HG03095 (cell line): ENCODE results near the gene RBM4B.
A peak's percentile ranks its signal among the peaks of the same experiment; 100 is the strongest.
"Not testable (repeated sequence)": the region's sequence is repeated elsewhere in the genome, so short reads cannot be mapped to it uniquely, and the experiment has no call there.

Source experiments
- ATAC-seq: cut with Tn5 transposase; IDR thresholded peaks from one replicate; pipeline ENCODE4 v1.9.1; 2021; ENCODE audit warnings: moderate library complexity; ENCODE audit not compliant: unreplicated experiment

RBM4B gene

DNA sequence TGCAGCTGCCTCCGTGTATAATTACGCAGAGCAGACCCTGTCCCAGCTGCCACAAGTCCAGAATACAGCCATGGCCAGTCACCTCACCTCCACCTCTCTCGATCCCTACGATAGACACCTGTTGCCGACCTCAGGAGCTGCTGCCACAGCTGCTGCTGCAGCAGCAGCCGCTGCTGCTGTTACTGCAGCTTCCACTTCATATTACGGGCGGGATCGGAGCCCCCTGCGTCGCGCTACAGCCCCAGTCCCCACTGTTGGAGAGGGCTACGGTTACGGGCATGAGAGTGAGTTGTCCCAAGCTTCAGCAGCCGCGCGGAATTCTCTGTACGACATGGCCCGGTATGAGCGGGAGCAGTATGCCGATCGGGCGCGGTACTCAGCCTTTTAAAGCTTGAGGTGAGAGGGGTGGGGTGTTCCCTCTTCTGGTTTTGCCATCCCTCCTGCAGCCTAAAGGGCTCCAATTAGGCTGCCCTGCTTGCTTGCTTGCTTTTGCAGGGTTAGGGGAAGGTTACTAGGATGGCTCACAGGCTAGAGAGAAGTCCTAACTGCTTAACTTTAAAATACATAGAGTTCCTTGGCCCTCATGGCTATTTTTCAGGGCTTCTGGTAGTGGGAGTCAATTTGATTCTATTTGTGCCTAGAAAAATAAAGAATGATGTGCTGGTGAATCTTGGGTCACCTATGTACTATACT is 33.8 kb downstream of the RBM4B start:
- no peak for ATAC-seq

GRCh38 chr11:66641834-66642233 is 35.9 kb downstream of the RBM4B start:
- no peak for ATAC-seq

- not testable (repeated sequence) for ATAC-seq
These were observed 37.8 kb downstream of the RBM4B start for GRCh38 chr11:66639814-66640340.

- no peak for ATAC-seq
These were observed 38.4 kb downstream of the RBM4B start for GRCh38 chr11:66639066-66639813.

DNA sequence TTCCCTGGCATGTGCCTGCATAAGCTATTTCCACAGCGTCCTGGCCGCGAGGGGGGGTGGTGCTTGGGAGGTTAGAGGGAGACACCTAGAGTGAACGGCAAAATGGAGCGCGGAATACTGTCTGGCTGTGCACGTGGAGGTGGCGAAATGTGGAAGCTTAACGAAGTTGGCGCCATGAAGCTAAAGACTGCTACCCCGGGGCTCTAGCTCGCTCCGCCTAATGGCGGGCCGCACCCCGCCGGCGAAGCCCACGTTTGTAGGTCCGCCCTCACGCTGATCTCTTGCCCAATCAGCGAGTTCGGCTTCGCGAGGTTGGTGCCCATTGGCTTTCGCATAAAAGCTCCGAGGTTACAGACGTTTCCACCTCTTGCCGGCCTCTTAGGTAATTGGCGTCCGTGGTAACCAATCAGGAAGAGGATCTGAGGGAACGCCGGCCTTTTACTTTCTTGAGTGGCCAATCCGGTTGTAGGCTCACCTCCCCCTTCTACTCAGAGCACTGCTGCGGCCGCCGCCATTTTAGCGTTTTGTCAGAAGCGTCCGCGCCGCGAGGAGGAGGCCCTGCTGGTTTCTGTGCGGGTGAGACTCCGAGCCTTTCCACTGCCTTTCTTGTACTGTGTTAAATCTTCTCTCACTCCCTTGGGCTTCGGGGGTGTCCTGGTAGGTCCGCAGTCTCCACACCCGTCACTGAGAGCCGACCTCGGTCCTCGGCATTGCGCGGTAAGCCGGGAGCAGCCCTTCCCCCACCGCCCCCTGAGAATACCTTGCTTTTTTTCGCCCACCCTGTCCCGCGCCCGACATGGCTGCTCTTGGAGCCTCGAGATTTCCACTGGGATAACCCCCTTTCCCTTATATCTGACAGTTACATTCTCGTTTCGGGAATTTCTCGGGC is 39.3 kb downstream of the RBM4B start, which contains the start of gene RBM4:
Gene RBM4 (plus strand): TSS at position 527 of the 889 bp plus-strand sequence. CDS start 1,009 bp downstream, outside the sequence.
- ATAC-seq: peak; percentile 88

DNA sequence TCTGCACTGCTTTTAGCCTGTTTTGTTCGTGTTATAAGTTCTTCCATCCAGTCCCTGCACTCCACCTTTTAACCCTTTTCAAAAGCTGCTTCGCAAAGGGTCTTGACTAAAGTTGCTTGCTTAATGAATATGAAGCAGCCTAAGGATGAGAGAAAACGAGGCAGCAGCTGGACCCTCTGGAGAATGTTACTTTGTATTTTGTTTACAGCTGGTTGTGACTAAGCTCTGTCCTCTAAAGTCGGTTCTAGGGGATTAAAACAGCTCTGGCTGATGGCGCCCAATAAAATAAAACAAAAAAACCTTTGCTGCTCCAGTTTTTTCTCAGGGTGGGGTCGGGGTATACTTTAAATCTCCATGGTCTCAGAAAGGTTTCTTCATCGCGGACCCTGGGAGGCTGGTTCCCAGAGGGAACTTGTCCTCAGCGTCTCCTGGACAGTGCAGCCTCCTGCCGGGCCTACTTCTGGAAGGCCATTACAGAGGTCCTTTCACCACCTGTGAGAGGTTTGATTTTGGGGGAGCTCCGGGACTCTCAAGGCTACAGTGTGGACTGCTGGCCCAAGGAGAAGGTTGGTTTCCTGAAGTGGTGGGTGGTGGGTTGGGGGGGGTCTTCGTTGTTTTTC is 40.0 kb downstream of the RBM4B start:
- no peak for ATAC-seq

DNA sequence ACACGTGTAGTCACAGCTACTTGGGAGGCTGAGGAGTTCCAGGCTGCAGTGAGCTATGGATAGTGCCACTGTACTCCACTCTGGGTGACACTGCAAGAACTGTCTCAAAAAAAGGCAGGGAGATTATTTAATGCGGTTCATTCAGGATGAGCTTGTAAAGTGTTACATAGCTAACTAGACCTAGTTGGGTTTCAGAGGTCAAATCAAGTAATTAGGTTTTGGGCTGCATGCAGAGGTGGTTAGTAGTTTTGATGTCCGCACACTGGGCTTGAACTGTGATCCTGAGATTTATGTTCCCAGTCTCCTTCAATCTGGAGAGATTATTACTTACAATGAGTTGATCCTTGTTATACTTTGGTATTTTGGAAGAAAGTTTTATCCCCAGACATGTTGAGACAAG is 41.3 kb downstream of the RBM4B start:
- ATAC-seq: no peak

DNA sequence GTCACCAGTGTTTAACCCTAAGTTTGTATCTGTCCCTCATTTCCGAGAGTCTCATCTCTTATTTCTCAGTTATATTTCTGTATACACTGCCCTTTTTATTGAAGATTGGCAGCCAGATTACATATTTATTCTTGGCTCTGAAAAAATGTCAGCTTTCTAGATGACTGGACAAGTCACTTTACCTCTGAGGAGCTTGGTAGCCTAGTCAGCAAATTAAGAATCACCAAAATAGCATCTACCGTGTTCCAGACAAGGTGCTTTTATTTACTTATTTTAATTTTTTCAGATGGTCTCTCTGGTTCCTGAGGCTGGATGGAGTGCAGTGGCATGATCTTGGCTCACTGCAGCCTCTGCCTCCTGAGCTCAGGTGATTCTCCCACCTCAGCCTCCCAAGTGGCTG is 44.7 kb downstream of the RBM4B start:
- no peak for ATAC-seq

- ATAC-seq: no peak
These were observed 45.8 kb downstream of the RBM4B start for GRCh38 chr11:66631883-66632282.

DNA sequence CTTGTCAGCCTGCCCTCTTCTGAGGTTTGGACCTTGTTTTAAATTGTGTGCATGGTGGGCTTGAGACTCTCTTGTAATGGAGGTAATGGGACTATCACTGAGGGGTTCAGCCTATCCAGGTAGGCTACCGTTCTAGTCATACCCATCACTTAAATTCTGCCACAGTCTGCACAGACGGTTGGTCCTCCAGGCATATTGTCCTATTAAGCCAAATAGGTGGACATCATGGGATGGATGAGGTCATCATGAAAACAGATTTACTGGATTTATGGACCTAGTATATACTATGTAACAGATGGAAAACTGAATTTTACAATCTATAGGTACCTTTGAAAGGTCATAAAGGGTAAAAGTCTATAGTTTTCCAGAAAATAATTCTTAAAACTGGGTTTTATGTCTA is 48.3 kb downstream of the RBM4B start:
- ATAC-seq: no peak

GRCh38 chr11:66628061-66628603 is 49.6 kb downstream of the RBM4B start:
- no peak for ATAC-seq

DNA sequence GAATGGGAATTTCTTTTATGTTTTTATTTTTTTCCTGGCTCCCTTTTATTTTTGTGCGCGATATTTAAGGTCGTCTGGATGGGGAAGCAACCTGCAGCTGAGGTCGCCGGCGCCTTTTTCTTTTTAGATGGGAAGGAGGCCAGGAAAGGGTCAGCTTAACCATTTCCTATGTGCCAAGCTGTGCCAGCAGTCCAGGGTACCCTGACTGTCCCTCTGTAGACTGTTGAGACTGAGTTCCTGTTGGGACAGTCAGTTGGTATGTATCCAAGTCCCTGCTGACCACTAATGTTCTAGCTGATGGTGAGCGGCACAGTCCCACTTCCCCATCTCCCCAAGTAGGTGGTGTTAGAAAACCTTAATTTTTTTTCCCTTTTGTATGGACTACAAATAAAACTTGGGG is 50.8 kb downstream of the RBM4B start:
- no peak for ATAC-seq

- ATAC-seq: no peak
These were observed 51.3 kb downstream of the RBM4B start for GRCh38 chr11:66626382-66626781.

- ATAC-seq: no peak
These were observed 51.9 kb downstream of the RBM4B start for GRCh38 chr11:66625752-66626149.

DNA sequence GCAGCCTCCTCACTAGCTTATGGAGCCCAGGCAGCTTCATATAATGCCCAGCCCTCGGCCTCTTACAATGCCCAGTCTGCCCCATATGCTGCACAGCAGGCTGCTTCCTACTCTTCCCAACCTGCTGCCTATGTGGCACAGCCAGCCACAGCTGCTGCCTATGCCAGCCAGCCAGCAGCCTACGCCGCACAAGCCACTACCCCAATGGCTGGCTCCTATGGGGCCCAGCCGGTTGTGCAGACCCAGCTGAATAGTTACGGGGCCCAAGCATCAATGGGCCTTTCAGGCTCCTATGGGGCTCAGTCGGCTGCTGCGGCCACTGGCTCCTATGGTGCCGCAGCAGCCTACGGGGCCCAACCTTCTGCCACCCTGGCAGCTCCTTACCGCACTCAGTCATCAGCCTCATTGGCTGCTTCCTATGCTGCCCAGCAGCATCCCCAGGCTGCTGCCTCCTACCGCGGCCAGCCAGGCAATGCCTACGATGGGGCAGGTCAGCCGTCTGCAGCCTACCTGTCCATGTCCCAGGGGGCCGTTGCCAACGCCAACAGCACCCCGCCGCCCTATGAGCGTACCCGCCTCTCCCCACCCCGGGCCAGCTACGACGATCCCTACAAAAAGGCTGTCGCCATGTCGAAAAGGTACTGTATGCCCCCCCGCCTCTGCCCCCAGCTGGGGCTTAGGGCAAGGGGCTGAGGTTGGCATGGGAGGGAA is 52.5 kb downstream of the RBM4B start:
- no peak for ATAC-seq

GRCh38 chr11:66624450-66624849 is 53.2 kb downstream of the RBM4B start:
- ATAC-seq: no peak

DNA sequence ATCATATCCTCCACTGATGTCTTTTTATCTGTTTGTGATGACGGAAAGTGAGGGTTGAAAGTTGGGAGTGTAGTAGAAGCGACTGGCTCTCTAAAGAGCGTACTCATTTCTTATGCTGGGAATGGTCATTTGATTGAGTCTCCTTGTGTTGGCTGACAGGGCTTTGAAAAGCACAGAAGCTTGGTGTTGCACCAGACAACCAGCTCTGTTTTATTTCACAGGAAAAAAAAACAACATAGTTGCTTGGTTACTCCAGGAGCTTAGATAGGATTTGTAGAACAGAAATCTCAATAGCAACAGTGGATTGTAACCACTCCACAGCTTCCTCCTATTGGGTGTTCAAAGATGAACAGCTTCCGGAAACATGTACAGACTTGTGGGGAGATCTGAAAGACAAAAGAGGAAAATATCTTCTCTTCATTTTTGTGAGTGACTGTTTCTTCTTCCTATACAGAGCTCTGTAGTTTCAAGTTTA is 58.6 kb downstream of the RBM4B start:
- ATAC-seq: no peak

- ATAC-seq: no peak
These were observed 60.4 kb downstream of the RBM4B start for GRCh38 chr11:66617155-66617834.
